ENCODE data around the gene MRPL33.
"Not testable (repeated sequence)": the region's sequence is repeated elsewhere in the genome, so short reads cannot be mapped to it uniquely, and the experiment has no call there.

Gene MRPL33

GRCh38 chr2:27737676-27738348 lies 33.7 kb upstream of the MRPL33 start:
- DNase-seq (ENCODE audit: low read depth, low spot score): no peak
- TF ChIP-seq FOXP2 (optimal IDR thresholded peaks at IDR 0.05; ENCODE audit: control extremely low read depth, extremely low read length, insufficient read depth) (no peak), POLR2AphosphoS5 (IDR thresholded peaks at IDR 0.05; ENCODE audit: borderline replicate concordance, low read depth, low read length) (no peak), EZH2 (IDR thresholded peaks at IDR 0.05) (no peak)
- no peaks in the 10 kb centered on the region for H3K36me3 ChIP-seq (ENCODE audit: insufficient read depth, low read length)
- H3K9ac ChIP-seq (ENCODE audit: insufficient read length): no peak overlapping the region
- H3K27ac ChIP-seq: no peak overlapping the region
- no peak overlapping the region for H3K4me3 ChIP-seq
- no peaks in the 10 kb centered on the region for H3K9me3 ChIP-seq (ENCODE audit: low read depth, low read length)

GRCh38 chr2:27738349-27739057 lies 33.0 kb upstream of the MRPL33 start:
- Histone ChIP-seq H3K36me3 (ENCODE audit: insufficient read depth, low read length) (no peaks in the 10 kb centered on the region), H3K27ac (no peak overlapping the region), H3K9ac (ENCODE audit: insufficient read length) (no peak overlapping the region), H3K9me3 (ENCODE audit: low read depth, low read length) (no peaks in the 10 kb centered on the region), H3K4me3 (no peak overlapping the region)
- DNase-seq (ENCODE audit: low read depth, low spot score): no peak
- no peak for TF ChIP-seq FOXP2 (optimal IDR thresholded peaks at IDR 0.05; ENCODE audit: control extremely low read depth, extremely low read length, insufficient read depth)
- no peak for TF ChIP-seq POLR2AphosphoS5 (IDR thresholded peaks at IDR 0.05; ENCODE audit: borderline replicate concordance, low read depth, low read length)
- no peak for TF ChIP-seq EZH2 (IDR thresholded peaks at IDR 0.05)

- Histone ChIP-seq H3K27ac (no peak overlapping the region), H3K4me3 (no peak overlapping the region), H3K9me3 (ENCODE audit: low read depth, low read length) (no peaks in the 10 kb centered on the region), H3K9ac (ENCODE audit: insufficient read length) (no peak overlapping the region), H3K36me3 (ENCODE audit: insufficient read depth, low read length) (no peaks in the 10 kb centered on the region)
- DNase-seq (ENCODE audit: low read depth, low spot score): no peak
- TF ChIP-seq FOXP2 (optimal IDR thresholded peaks at IDR 0.05; ENCODE audit: control extremely low read depth, extremely low read length, insufficient read depth): no peak
- no peak for TF ChIP-seq POLR2AphosphoS5 (IDR thresholded peaks at IDR 0.05; ENCODE audit: borderline replicate concordance, low read depth, low read length)
- TF ChIP-seq EZH2 (IDR thresholded peaks at IDR 0.05): no peak
These were observed 32.5 kb upstream of the MRPL33 start for GRCh38 chr2:27739058-27739373.

- Histone ChIP-seq H3K9ac (ENCODE audit: insufficient read length) (no peak overlapping the region), H3K27ac (no peak overlapping the region), H3K36me3 (ENCODE audit: insufficient read depth, low read length) (no peaks in the 10 kb centered on the region), H3K4me3 (no peak overlapping the region), H3K9me3 (ENCODE audit: low read depth, low read length) (no peaks in the 10 kb centered on the region)
- DNase-seq (ENCODE audit: low read depth, low spot score): no peak
- TF ChIP-seq FOXP2 (optimal IDR thresholded peaks at IDR 0.05; ENCODE audit: control extremely low read depth, extremely low read length, insufficient read depth) (no peak), POLR2AphosphoS5 (IDR thresholded peaks at IDR 0.05; ENCODE audit: borderline replicate concordance, low read depth, low read length) (no peak), EZH2 (IDR thresholded peaks at IDR 0.05) (no peak)
These were observed 29.8 kb upstream of the MRPL33 start for GRCh38 chr2:27741673-27742072.

GRCh38 chr2:27742571-27742970 lies 28.9 kb upstream of the MRPL33 start:
- TF ChIP-seq POLR2AphosphoS5 (IDR thresholded peaks at IDR 0.05; ENCODE audit: borderline replicate concordance, low read depth, low read length): no peak
- TF ChIP-seq FOXP2 (optimal IDR thresholded peaks at IDR 0.05; ENCODE audit: control extremely low read depth, extremely low read length, insufficient read depth): no peak
- TF ChIP-seq EZH2 (IDR thresholded peaks at IDR 0.05): no peak
- no peaks in the 10 kb centered on the region for H3K36me3 ChIP-seq (ENCODE audit: insufficient read depth, low read length)
- no peaks in the 10 kb centered on the region for H3K9me3 ChIP-seq (ENCODE audit: low read depth, low read length)
- no peak for DNase-seq (ENCODE audit: low read depth, low spot score)
- H3K9ac ChIP-seq (ENCODE audit: insufficient read length): no peak overlapping the region
- H3K4me3 ChIP-seq: no peak overlapping the region
- no peak overlapping the region for H3K27ac ChIP-seq

- DNase-seq (ENCODE audit: low read depth, low spot score); H3K9ac ChIP-seq (ENCODE audit: insufficient read length); H3K9me3 ChIP-seq (ENCODE audit: low read depth, low read length); H3K36me3 ChIP-seq (ENCODE audit: insufficient read depth, low read length); H3K27ac ChIP-seq; H3K4me3 ChIP-seq: not testable (repeated sequence)
These were observed 26.0 kb upstream of the MRPL33 start for GRCh38 chr2:27745494-27745893.

- no peak for TF ChIP-seq FOXP2 (optimal IDR thresholded peaks at IDR 0.05; ENCODE audit: control extremely low read depth, extremely low read length, insufficient read depth)
- TF ChIP-seq EZH2 (IDR thresholded peaks at IDR 0.05): no peak
- no peak for TF ChIP-seq POLR2AphosphoS5 (IDR thresholded peaks at IDR 0.05; ENCODE audit: borderline replicate concordance, low read depth, low read length)
- H3K36me3 ChIP-seq (ENCODE audit: insufficient read depth, low read length): no peaks in the 10 kb centered on the region
- H3K9me3 ChIP-seq (ENCODE audit: low read depth, low read length): no peaks in the 10 kb centered on the region
- H3K27ac ChIP-seq: no peak overlapping the region
- no peak overlapping the region for H3K9ac ChIP-seq (ENCODE audit: insufficient read length)
- no peak overlapping the region for H3K4me3 ChIP-seq
- no peak for DNase-seq (ENCODE audit: low read depth, low spot score)
These were observed 25.2 kb upstream of the MRPL33 start for GRCh38 chr2:27746325-27746724.

- H3K36me3 ChIP-seq (ENCODE audit: insufficient read depth, low read length): no peaks in the 10 kb centered on the region
- H3K4me3 ChIP-seq: no peak overlapping the region
- no peaks in the 10 kb centered on the region for H3K9me3 ChIP-seq (ENCODE audit: low read depth, low read length)
- no peak for DNase-seq (ENCODE audit: low read depth, low spot score)
- H3K9ac ChIP-seq (ENCODE audit: insufficient read length): no peak overlapping the region
- no peak for TF ChIP-seq POLR2AphosphoS5 (IDR thresholded peaks at IDR 0.05; ENCODE audit: borderline replicate concordance, low read depth, low read length)
- no peak for TF ChIP-seq EZH2 (IDR thresholded peaks at IDR 0.05)
- no peak for TF ChIP-seq FOXP2 (optimal IDR thresholded peaks at IDR 0.05; ENCODE audit: control extremely low read depth, extremely low read length, insufficient read depth)
- H3K27ac ChIP-seq: no peak overlapping the region
These were observed 23.6 kb upstream of the MRPL33 start for GRCh38 chr2:27747827-27748352.

GRCh38 chr2:27748803-27749554 lies 22.5 kb upstream of the MRPL33 start:
- not testable (repeated sequence) for H3K36me3 ChIP-seq (ENCODE audit: insufficient read depth, low read length); DNase-seq (ENCODE audit: low read depth, low spot score); H3K9ac ChIP-seq (ENCODE audit: insufficient read length); H3K27ac ChIP-seq; H3K9me3 ChIP-seq (ENCODE audit: low read depth, low read length); H3K4me3 ChIP-seq
